NOMO-1 treated with dmso at 0.1 percent for 144 hours (cell line): ENCODE data around the gene MAN2A2.
A peak's percentile ranks its signal among the peaks of the same experiment; 100 is the strongest.

Experiments used
- DNase-seq: peaks from one replicate; lab custom pipeline; 2025; ENCODE audit not compliant: unreplicated experiment; lab: John Stamatoyannopoulos, UW

Gene MAN2A2

GRCh38 chr15:90883526-90883975 is 19.6 kb upstream of the MAN2A2 start:
- DNase-seq, result no peak

- DNase-seq, result peak; percentile 64
Measured at GRCh38 chr15:90883976-90884718, 19.0 kb upstream of the MAN2A2 start, which contains the start of gene FES. Gene FES, plus strand, starts transcription at chr15:90884504. Its CDS starts 542 bp downstream, at chr15:90885046.

DNA sequence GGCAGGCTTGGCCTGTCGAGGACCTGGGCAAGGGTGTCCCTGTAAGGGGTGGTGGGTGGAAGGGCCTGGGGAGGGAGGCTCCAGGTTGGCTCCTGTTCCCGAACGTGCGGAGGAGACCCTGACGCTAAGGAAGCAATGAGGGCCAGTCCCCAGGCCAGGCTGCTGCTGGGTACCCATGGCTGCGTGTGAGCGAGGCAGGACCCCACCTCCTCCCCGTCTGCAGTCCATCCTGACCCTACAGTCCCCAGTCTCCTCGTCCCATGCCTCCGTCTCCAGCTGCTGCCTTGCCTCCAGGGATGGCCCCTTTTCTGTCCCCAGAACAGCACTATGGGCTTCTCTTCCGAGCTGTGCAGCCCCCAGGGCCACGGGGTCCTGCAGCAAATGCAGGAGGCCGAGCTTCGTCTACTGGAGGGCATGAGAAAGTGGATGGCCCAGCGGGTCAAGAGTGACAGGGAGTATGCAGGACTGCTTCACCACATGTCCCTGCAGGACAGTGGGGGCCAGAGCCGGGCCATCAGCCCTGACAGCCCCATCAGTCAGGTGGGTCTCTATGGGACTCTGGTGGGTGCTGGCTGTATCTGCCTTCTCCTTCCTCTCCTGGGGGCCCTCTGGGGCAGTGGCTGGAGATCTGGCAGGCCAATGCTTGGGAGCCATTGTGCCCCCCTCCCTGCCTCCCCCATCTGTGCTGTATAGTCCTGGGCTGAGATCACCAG is 18.2 kb upstream of the MAN2A2 start:
- DNase-seq, result no peak

DNA sequence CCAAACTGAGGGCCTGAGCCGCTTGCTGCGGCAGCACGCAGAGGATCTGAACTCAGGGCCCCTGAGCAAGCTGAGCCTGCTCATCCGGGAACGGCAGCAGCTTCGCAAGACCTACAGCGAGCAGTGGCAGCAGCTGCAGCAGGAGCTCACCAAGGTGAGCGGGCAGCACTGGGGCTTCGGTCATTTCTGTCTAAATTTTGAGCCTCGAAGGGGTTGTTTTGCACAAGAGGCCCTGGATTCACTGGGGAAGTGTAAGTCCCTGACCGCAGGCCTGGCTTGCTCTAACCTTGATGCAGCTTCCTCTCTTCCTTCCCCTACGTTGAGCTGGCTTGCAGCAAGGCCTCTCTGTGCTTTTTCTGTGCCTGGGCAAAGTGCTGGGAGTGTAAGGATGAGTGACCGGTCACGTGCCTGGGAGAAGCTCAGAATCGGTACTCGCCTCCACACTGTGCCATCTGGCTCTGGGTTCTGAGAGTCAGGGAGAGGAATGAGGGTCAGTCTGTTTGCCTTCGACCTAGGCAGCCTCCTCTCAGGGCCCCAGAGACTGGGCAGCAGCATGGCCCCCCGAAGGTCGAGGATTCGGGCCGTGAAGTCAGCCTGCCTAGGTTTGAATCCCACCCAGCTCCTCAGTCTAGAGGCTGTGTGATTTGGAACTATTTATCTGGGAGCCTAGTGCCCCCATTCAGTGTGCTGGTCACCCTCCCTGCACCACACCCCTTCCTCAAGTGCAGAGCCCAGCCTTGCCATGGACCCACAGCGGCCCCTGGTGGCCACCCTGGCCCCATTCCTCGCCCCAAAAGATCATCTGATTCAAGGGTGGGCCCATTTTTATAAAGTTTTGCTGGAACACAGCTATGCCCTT is 17.4 kb upstream of the MAN2A2 start:
- DNase-seq, result peak; percentile 81

- DNase-seq, result no peak
Measured at GRCh38 chr15:90886291-90886614, 16.8 kb upstream of the MAN2A2 start.

GRCh38 chr15:90887037-90887481 is 16.0 kb upstream of the MAN2A2 start:
- DNase-seq, result no peak

- no peak for DNase-seq
Measured at GRCh38 chr15:90889313-90889730, 13.8 kb upstream of the MAN2A2 start.

DNA sequence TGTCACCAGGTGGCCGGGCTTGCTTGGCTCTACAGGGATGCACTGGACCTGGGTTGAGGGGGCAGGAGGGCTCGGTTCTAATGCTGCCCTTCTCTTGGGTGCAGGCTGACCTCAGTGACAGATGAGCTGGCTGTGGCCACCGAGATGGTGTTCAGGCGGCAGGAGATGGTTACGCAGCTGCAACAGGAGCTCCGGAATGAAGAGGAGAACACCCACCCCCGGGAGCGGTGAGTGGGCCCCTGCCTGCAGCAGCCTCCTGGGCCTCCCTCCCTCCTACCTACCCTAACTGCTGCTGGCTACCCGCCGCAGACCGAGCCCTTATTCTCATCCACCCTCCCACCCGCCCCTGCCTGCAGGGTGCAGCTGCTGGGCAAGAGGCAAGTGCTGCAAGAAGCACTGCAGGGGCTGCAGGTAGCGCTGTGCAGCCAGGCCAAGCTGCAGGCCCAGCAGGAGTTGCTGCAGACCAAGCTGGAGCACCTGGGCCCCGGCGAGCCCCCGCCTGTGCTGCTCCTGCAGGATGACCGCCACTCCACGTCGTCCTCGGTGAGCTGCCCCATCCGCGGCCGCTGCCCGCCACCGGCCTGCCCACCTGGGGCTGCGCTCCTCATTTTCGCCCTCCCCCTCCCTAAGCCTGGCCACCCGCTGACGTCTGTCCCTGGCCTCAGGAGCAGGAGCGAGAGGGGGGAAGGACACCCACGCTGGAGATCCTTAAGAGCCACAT is 13.2 kb upstream of the MAN2A2 start:
- DNase-seq, result no peak

GRCh38 chr15:90890839-90891238 is 12.3 kb upstream of the MAN2A2 start:
- no peak for DNase-seq

DNA sequence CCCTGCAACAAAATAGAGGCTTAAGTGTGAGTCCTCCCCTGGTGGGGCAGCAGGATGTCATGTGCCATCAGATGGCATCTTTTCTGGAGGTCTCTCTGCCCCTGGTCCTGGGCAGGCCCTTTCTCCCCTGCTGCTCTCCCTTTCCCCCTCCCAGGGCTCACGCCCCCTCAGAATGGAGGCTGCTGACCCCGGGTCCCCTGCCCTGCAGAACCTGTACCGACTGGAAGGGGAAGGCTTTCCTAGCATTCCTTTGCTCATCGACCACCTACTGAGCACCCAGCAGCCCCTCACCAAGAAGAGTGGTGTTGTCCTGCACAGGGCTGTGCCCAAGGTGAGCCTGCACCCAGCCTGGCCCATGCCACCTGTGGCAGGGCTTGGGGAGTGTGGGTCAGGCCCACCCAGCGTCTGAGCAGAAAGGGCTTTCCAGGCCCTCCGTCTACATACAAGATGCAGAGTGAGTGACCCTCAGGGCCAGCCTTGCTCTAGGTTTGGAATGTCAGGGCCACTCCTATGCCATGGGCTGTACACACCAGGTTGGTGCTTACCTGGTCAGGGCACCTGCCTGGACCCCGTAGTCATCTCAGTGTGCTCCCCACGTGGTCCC is 11.7 kb upstream of the MAN2A2 start:
- DNase-seq, result no peak

- no peak for DNase-seq
Measured at GRCh38 chr15:90892023-90892422, 11.1 kb upstream of the MAN2A2 start.

GRCh38 chr15:90892498-90893174 is 10.5 kb upstream of the MAN2A2 start:
- no peak for DNase-seq

DNA sequence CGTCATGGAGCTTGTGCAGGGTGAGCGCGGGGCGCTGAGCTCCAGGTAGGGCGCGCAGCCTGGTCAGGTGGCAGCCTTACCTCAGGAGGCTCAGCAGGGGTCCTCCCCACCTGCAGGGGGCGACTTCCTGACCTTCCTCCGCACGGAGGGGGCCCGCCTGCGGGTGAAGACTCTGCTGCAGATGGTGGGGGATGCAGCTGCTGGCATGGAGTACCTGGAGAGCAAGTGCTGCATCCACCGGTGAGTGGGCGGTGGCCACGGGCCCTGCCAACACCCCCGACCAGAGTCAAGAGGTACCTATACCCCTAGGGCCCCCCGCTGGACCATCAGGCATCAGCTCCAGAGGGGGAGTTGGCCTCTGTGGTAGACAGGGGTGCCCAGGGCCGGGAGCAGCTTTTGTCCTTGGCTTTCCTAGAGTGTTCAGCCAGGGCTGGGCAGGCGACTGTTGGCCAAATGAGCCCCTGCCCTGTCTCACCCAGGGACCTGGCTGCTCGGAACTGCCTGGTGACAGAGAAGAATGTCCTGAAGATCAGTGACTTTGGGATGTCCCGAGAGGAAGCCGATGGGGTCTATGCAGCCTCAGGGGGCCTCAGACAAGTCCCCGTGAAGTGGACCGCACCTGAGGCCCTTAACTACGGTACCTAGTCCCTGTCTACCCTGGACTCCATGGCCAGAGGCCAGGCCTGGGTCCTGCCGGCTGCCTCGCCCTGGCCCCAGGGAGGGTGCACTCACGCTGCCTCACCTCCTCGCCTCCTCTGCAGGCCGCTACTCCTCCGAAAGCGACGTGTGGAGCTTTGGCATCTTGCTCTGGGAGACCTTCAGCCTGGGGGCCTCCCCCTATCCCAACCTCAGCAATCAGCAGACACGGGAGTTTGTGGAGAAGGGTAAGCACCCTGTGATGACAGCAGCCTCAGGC is 9.7 kb upstream of the MAN2A2 start:
- no peak for DNase-seq

DNA sequence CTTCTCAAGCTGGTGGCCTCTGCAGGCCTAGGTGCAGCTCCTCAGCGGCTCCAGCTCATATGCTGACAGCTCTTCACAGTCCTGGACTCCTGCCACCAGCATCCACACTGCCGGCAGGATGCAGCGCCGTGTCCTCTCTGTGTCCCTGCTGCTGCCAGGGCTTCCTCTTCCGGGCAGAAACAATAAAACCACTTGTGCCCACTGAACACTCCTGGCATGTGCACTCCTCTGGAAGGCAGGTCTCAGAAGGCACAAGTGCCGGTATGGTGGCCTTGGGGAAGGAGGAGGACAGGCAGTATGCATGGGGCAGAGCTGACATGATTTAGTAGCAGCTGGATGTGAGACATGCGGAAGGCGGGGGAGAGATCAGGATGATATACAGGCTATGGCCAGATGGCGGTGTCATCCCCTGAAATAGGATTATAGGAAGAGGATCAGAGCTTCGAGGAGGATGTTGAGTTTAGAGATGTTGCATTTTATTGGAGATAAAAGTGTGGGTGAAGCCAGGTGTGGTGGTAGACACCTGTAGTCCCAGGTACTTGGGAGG is 7.5 kb upstream of the MAN2A2 start:
- no peak for DNase-seq

GRCh38 chr15:90897131-90897655 is 5.9 kb upstream of the MAN2A2 start:
- peak; percentile 75 for DNase-seq

DNA sequence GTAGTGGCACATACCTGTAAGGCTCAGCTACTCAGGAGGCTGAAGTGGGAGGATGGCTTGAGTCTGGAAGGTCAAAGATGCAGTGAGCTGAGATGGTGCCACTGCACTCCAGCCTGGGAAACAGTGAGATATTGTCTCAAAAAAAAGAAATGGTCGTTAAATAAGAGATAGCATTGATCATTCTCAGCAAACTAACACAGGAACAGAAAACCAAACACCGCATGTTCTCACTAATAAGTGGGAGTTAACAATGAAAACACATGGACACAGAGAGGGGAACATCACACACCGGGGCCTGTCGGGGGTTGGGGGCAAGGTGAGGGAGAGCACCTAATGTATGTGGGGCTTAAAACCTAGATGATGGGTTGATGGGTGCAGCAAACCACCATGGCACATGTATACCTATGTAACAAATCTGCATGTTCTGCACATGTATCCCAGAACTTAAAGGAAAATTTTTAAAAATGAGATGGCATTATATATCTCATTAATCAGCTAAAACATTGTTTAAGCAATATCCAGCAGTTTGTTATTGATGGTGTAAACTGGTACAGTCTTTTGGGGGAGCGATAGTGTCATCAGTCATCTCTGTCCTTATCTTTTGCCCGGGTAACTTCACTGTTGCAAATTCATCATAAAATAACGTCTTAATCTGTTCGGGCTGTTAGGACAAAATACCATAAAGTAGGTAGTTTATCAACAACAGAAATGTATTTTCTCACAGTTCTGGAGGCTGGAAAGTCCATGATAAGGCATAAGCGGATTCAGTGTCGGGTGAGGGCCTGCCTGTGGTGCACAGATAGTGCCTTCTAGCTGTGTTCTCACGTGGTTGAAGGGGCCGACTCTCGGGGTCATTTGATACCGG is 1.7 kb upstream of the MAN2A2 start:
- no peak for DNase-seq
